Hepatocyte (in vitro differentiated cells): Measurements from ENCODE around the gene RANBP17. TPM values are rescaled to one million over a fixed set of nuclear protein-coding genes. Genes with fewer than 3 reads are reported as not detected.

Source experiments
- DNase-seq: peaks from one replicate; pipeline ENCODE4 v3.0.0-alpha.2; 2016; ENCODE audit warnings: low spot score
- H2AFZ ChIP-seq: fragments of 200-600 bp; sonication (generic); 2 replicates; pipeline ENCODE4 v1.6.0; 2016; ENCODE audit warnings: antibody characterized with exemption, mild to moderate bottlenecking
- H3K27ac ChIP-seq: fragments of 200-600 bp; sonication (generic); 2 replicates; pipeline ENCODE4 v1.5.1; 2016; ENCODE audit warnings: mild to moderate bottlenecking
- H3K27me3 ChIP-seq: fragments of 200-600 bp; sonication (generic); 2 replicates; pipeline ENCODE4 v1.6.1; 2016
- H3K36me3 ChIP-seq: fragments of 200-600 bp; sonication (generic); replicated peaks from 2 replicates; pipeline ENCODE4 v1.5.1; 2016; ENCODE audit warnings: low read depth; ENCODE audit not compliant: insufficient read depth
- H3K4me1 ChIP-seq: fragments of 200-600 bp; sonication (generic); 2 replicates; pipeline ENCODE4 v1.5.1; 2016; ENCODE audit warnings: mild to moderate bottlenecking, moderate library complexity; ENCODE audit not compliant: insufficient read depth
- H3K4me2 ChIP-seq: fragments of 200-600 bp; sonication (generic); 2 replicates; pipeline ENCODE4 v1.6.0; 2016
- H3K4me3 ChIP-seq: fragments of 200-600 bp; sonication (generic); 2 replicates; pipeline ENCODE4 v1.5.1; 2016; ENCODE audit warnings: mild to moderate bottlenecking
- H3K79me2 ChIP-seq: fragments of 200-600 bp; sonication (generic); 2 replicates; pipeline ENCODE4 v1.6.0; 2017; ENCODE audit warnings: mild to moderate bottlenecking
- H3K9me2 ChIP-seq: fragments of 200-600 bp; sonication (generic); replicated peaks from 2 replicates; pipeline ENCODE4 v1.6.0; 2017; ENCODE audit warnings: mild to moderate bottlenecking; ENCODE audit not compliant: insufficient read depth
- H3K9me3 ChIP-seq: fragments of 200-600 bp; sonication (generic); 2 replicates; pipeline ENCODE4 v1.5.1; 2016; ENCODE audit warnings: low read depth, mild to moderate bottlenecking
- H4K20me1 ChIP-seq: fragments of 200-600 bp; sonication (generic); 2 replicates; pipeline ENCODE4 v1.6.0; 2016; ENCODE audit warnings: mild to moderate bottlenecking; ENCODE audit not compliant: insufficient read depth, poor library complexity, severe bottlenecking
- EZH2 ChIP-seq: fragments of 200-600 bp; sonication (generic); IDR thresholded peaks from 2 replicates; pipeline ENCODE4 v1.6.1; 2016; ENCODE audit warnings: antibody characterized with exemption, mild to moderate bottlenecking, borderline replicate concordance
- EZH2phosphoT487 ChIP-seq: fragments of 200-600 bp; sonication (generic); IDR thresholded peaks from one replicate; pipeline ENCODE4 v1.6.1; 2018; ENCODE audit warnings: antibody characterized with exemption, mild to moderate bottlenecking, low read depth, moderate library complexity; ENCODE audit not compliant: unreplicated experiment, severe bottlenecking
- WGBS: methylation state at CpG from one replicate; pipeline ENCODE4 v1.1.6; 2016; ENCODE audit warnings: low lambda C conversion rate; ENCODE audit errors: missing lambda C conversion rate; 5-methylcytosine and 5-hydroxymethylcytosine counted together
- polyA plus RNA-seq: library from polyadenylated mRNA; unstranded; fragments of >200 nt; fragmentation: Nextera tagmentation; extraction: Ambion mirVana; gene quantifications from 2 replicates; pipeline ENCODE4 v1.2.1, GENCODE V29; 2016
- total RNA-seq: library from RNA; depleted of rRNA; stranded (reverse); fragments of >200 nt; gene quantifications from 2 replicates; pipeline ENCODE4 v1.2.3, GENCODE V29; 2014
- TF ChIP-seq, protein P1 (sequence below): fragments of 200-600 bp; sonication (generic); IDR thresholded peaks from 2 replicates; pipeline ENCODE4 v1.5.1; 2016; ENCODE audit warnings: antibody characterized with exemption, mild to moderate bottlenecking; ENCODE audit not compliant: poor library complexity

The RANBP17 gene
- total and polyA plus RNA-seq, 2 experiments from 2014 or later, result 11.7 to 17.1 TPM

DNA sequence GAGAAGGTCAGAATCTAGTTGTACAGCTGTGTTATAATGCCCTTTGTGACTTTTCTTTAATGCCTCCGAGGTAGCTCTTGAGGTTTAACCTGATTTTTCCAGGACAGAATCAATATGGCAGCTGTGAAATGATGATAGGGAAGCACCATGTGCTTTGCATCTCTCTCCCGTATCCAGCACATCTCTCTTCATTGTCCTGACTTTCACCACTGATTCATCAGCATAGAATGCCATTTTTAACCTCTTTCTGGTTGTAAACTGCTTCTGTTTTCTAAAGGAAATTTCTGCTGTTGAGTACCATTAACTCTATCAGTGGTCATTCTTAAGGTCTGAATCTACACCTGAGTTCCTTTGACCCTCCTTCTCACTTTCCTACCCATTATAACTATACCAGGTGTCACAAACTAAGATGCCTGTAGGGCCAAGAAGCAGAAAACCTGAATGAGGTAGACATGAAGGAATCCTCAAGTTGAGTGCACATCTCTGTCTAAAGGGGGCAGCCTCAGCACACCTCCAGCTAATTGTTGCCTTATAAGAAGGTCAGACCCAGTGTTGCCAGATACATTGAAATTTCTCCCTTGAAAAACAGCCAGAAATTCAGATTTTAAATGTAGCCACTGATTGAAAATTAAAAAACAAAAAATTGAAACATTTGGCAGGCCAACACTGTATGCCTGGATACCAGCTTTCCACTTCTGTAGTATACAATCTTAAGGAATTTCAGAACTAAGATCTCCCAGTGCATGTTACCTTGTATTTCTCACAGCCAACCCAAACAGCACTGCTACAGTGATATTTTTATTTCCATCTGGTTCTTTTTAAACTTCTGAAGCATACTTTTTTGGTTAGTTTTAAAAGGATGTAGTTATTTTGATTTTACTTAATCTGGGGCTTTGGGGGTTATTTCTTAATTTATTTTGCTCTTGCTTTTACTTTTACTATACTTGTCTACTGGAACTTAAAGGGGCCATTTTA lies 411.5 kb downstream of the RANBP17 start:
- no peak overlapping the region for H2AFZ ChIP-seq
- no peaks in the 10 kb centered on the region for H3K9me3 ChIP-seq
- peak; percentile 23 for DNase-seq
- H3K27me3 ChIP-seq, result no peaks in the 10 kb centered on the region
- no peaks in the 10 kb centered on the region for H3K79me2 ChIP-seq
- H4K20me1 ChIP-seq, result no peaks in the 10 kb centered on the region
- TF ChIP-seq, protein P1, sequence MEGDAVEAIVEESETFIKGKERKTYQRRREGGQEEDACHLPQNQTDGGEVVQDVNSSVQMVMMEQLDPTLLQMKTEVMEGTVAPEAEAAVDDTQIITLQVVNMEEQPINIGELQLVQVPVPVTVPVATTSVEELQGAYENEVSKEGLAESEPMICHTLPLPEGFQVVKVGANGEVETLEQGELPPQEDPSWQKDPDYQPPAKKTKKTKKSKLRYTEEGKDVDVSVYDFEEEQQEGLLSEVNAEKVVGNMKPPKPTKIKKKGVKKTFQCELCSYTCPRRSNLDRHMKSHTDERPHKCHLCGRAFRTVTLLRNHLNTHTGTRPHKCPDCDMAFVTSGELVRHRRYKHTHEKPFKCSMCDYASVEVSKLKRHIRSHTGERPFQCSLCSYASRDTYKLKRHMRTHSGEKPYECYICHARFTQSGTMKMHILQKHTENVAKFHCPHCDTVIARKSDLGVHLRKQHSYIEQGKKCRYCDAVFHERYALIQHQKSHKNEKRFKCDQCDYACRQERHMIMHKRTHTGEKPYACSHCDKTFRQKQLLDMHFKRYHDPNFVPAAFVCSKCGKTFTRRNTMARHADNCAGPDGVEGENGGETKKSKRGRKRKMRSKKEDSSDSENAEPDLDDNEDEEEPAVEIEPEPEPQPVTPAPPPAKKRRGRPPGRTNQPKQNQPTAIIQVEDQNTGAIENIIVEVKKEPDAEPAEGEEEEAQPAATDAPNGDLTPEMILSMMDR, result peak; percentile 33
- no peak for TF ChIP-seq EZH2
- 86% methylated on average over 2 of the region's 2 CpGs for WGBS
- H3K4me3 ChIP-seq, result no peak overlapping the region
- H3K4me1 ChIP-seq, result no peaks in the 10 kb centered on the region
- no peak overlapping the region for H3K4me2 ChIP-seq
- no peaks in the 10 kb centered on the region for H3K9me2 ChIP-seq
- H3K27ac ChIP-seq, result no peak overlapping the region
- no peaks in the 10 kb centered on the region for H3K36me3 ChIP-seq

DNA sequence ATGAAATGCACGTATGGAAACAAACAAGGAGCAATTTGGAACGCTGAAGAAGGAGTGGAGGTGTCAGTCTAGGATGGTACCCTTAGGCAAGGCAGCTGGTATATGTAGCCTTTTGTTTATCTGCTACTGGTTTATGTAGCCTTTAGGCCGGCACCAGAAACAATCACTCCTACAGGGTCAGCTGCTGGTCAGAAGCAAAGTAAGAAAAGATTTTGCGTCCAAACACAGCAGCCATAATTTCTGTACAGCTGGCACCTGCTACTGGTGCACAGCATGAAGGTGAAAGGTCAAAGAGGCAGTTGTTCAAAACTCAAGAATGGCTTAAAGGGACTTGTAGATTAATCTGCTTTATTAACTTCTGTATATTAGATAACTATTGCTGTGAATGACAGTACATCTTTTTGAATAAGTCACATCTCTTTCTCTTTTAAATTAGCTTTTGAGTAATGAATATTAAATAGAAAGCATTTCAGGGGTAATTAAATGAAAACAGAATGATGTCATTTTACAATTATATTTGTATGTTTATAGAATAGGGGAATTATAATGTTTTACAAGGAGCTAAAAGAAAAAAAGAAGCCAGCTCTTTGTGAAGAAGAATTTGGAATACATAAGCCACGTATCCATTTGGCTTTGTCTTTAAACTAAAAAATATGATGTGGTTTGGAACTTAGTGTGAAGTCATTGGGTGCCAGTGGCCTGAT lies 414.2 kb downstream of the RANBP17 start:
- no peaks in the 10 kb centered on the region for H3K79me2 ChIP-seq
- H3K36me3 ChIP-seq, result no peaks in the 10 kb centered on the region
- WGBS, result 57% methylated on average over 5 of the region's 5 CpGs
- DNase-seq, result no peak
- H2AFZ ChIP-seq, result no peak overlapping the region
- H3K27ac ChIP-seq, result no peak overlapping the region
- H3K27me3 ChIP-seq, result no peaks in the 10 kb centered on the region
- H3K4me2 ChIP-seq, result no peak overlapping the region
- H3K9me2 ChIP-seq, result no peaks in the 10 kb centered on the region
- no peak overlapping the region for H3K4me3 ChIP-seq
- H4K20me1 ChIP-seq, result no peaks in the 10 kb centered on the region
- no peaks in the 10 kb centered on the region for H3K9me3 ChIP-seq
- no peaks in the 10 kb centered on the region for H3K4me1 ChIP-seq
- TF ChIP-seq EZH2, result no peak
- no peak for TF ChIP-seq EZH2phosphoT487
- TF ChIP-seq, protein P1, result no peak

DNA sequence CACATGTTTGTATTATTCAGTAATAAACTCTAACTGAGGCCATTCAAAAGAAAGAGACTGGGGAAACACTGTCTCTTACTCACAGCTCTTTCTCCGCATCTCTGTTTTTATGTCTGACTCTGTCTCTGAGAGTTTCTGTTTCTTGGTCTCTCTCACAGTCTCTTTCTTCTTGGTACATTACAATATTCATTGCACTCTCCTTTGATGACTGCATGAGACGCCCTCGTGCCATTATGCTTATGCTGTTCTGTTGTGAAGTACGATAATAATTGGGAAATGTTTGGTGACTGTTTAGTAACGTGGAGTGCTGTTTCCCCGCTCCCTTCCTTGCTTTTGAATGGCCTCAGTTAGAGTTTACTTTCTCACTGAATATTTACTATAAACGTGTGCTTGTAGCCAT lies 421.9 kb downstream of the RANBP17 start:
- no peak for TF ChIP-seq EZH2phosphoT487
- no peak for TF ChIP-seq EZH2
- TF ChIP-seq, protein P1, result no peak
- Histone ChIP-seq H2AFZ (no peak overlapping the region), H3K4me2 (no peak overlapping the region), H4K20me1 (no peaks in the 10 kb centered on the region), H3K9me3 (no peaks in the 10 kb centered on the region), H3K9me2 (no peaks in the 10 kb centered on the region), H3K4me3 (no peak overlapping the region), H3K36me3 (no peaks in the 10 kb centered on the region), H3K27ac (no peak overlapping the region), H3K4me1 (no peaks in the 10 kb centered on the region), H3K27me3 (no peaks in the 10 kb centered on the region), H3K79me2 (no peaks in the 10 kb centered on the region)
- WGBS, result 80% methylated on average over 7 of the region's 7 CpGs
- DNase-seq, result no peak
